ENCODE results near the gene ANO6. TPM values are rescaled to one million over a fixed set of nuclear protein-coding genes. Genes with fewer than 3 reads are reported as not detected.

Gene ANO6
- total RNA-seq, 4 donors from 2014 or later: 31.8 to 43.5 (median 34.1) TPM

DNA sequence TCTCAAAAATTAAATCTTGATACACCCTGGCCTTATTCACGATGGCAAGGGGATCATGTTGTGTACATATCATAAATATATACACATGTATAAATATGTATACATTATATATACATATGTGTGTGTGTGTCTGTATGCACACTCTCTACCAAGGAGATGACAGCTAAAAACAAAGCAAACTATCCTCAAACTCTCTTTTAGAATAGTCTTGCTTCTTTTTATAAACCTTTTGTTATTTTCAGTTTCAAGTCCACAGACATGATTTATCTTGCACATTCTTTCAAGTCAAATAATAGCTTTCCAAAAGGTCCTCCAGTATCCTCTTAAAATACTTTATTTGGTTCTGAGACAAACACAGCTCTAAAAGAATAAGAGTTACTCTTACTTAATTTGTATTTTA, 8.4 kb downstream of the ANO6 start:
- H3K27me3 ChIP-seq: no peaks in the 10 kb centered on the region
- WGBS: 59% methylated on average over 1 of the region's 1 CpG
- H3K9me3 ChIP-seq: no peaks in the 10 kb centered on the region
- H3K27ac ChIP-seq: no peak overlapping the region
- no peak for DNase-seq (ENCODE audit: low spot score in 2 of 2)
- H3K4me1 ChIP-seq: peaks cover 26% of the 10 kb centered on the region
- no peak overlapping the region for H3K4me3 ChIP-seq
- no peaks in the 10 kb centered on the region for H3K36me3 ChIP-seq
- TF ChIP-seq EP300 (IDR thresholded peaks at IDR 0.05): no peak
- TF ChIP-seq, protein P1, sequence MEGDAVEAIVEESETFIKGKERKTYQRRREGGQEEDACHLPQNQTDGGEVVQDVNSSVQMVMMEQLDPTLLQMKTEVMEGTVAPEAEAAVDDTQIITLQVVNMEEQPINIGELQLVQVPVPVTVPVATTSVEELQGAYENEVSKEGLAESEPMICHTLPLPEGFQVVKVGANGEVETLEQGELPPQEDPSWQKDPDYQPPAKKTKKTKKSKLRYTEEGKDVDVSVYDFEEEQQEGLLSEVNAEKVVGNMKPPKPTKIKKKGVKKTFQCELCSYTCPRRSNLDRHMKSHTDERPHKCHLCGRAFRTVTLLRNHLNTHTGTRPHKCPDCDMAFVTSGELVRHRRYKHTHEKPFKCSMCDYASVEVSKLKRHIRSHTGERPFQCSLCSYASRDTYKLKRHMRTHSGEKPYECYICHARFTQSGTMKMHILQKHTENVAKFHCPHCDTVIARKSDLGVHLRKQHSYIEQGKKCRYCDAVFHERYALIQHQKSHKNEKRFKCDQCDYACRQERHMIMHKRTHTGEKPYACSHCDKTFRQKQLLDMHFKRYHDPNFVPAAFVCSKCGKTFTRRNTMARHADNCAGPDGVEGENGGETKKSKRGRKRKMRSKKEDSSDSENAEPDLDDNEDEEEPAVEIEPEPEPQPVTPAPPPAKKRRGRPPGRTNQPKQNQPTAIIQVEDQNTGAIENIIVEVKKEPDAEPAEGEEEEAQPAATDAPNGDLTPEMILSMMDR (IDR thresholded peaks at IDR 0.05): no peak

DNA sequence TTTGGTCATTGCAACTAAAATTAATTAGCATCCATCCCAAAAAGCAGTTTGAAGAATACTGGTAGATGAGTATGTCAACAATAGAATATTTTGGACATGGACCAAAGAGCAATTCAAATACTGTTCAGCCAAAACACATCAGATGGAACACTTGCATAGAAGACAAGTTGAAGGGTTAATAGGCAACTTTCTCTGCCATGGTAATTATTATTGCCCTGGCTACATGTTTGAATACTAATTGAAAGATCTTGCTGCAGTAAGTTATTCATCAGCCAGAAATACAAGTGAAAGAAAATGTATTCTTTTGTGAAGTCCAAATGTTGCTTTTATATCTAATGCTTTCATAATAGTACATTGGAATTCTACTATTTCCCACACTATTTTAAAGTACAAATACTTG, 10.1 kb downstream of the ANO6 start:
- no peaks in the 10 kb centered on the region for H3K36me3 ChIP-seq
- no peak overlapping the region for H3K27ac ChIP-seq
- H3K4me3 ChIP-seq: no peak overlapping the region
- no peaks in the 10 kb centered on the region for H3K27me3 ChIP-seq
- TF ChIP-seq POLR2AphosphoS5 (IDR thresholded peaks at IDR 0.05): no peak
- no peaks in the 10 kb centered on the region for H3K9me3 ChIP-seq
- DNase-seq (ENCODE audit: low spot score in 2 of 2): no peak
- H3K4me1 ChIP-seq: peaks cover 13% of the 10 kb centered on the region

DNA sequence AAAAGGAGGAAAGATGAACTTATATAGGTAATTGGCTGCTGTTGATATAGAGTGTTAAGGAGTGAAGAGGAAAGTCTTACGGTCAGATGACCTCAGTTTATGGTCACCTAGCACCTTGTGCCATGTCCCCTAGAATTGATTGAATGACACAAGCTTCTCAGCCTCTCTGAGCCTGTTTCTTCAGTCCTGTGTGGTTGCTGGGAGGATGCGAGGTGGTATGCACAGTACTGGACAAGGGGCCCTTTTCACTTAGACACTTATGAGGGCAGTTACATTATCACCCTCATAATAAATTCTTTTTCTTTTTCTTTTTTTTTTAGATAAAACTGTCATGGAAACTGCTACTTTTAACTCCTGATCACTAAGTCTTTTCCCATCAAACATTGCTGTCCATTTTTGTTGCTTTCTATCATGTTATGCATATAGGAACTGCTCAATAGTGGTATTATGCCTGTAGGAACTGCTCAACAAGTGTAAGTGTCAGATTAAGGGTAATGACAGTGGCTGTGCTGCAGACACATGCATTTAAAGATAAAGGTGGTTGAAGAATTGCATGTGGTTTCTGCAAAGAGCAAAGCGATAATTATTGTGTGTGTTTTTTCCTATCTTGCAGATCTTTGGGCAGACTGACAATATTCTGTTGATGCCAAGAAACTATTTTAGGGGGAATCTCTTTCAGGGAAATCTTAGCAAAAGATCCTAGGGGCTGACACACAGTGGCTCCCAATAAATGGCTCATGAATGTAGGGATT, 11.6 kb downstream of the ANO6 start:
- no peaks in the 10 kb centered on the region for H3K9me3 ChIP-seq
- WGBS: 86% methylated on average over 3 of the region's 3 CpGs
- H3K4me3 ChIP-seq: no peak overlapping the region
- no peak for DNase-seq (ENCODE audit: low spot score in 2 of 2)
- TF ChIP-seq POLR2AphosphoS5 (IDR thresholded peaks at IDR 0.05) (no peak), EP300 (IDR thresholded peaks at IDR 0.05) (no peak), POLR2A (IDR thresholded peaks at IDR 0.05) (no peak)
- TF ChIP-seq, protein P1 (IDR thresholded peaks at IDR 0.05): no peak
- no peak overlapping the region for H3K27ac ChIP-seq
- H3K27me3 ChIP-seq: no peaks in the 10 kb centered on the region
- H3K36me3 ChIP-seq: no peaks in the 10 kb centered on the region
- peaks cover 27% of the 10 kb centered on the region for H3K4me1 ChIP-seq

DNA sequence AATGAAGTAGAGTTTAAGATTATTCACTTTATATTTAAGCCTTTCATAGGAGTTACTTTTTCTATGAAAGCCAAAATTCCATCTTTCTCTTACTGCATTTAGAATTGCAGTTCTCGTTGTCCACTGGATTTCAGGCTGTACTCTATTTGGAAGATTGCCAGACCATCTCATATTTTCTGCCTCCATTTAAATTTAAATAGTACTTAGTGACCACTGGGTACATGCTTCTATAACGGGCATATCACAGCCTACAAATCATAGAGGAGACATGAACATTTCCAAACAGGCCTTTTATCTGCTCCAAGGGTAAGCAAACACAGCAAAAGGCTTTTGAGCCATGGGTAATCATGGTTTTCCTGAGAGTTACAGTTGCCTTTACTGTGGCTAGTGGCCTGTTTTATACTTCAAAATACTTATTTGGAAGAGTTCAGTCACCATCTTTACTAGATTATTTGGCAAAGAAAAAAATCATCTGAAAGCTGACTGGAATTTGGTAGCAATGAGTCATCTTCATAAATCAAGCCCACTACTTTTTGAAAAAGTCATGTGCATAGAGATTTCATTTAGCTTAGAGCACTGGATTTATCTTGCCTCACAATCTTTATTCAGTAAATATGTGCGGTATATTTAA, 15.7 kb downstream of the ANO6 start:
- Histone ChIP-seq H3K27me3 (no peaks in the 10 kb centered on the region), H3K27ac (peak overlapping the region; percentile 37), H3K36me3 (no peaks in the 10 kb centered on the region), H3K4me3 (no peak overlapping the region), H3K9me3 (no peaks in the 10 kb centered on the region), H3K4me1 (peaks cover 51% of the 10 kb centered on the region)
- 41% methylated on average over 3 of the region's 3 CpGs for WGBS
- TF ChIP-seq, protein P1 (IDR thresholded peaks at IDR 0.05): no peak
- TF ChIP-seq EP300 (IDR thresholded peaks at IDR 0.05): no peak
- no peak for TF ChIP-seq POLR2A (IDR thresholded peaks at IDR 0.05)
- TF ChIP-seq POLR2AphosphoS5 (IDR thresholded peaks at IDR 0.05): no peak
- no peak for DNase-seq (ENCODE audit: low spot score in 2 of 2)

DNA sequence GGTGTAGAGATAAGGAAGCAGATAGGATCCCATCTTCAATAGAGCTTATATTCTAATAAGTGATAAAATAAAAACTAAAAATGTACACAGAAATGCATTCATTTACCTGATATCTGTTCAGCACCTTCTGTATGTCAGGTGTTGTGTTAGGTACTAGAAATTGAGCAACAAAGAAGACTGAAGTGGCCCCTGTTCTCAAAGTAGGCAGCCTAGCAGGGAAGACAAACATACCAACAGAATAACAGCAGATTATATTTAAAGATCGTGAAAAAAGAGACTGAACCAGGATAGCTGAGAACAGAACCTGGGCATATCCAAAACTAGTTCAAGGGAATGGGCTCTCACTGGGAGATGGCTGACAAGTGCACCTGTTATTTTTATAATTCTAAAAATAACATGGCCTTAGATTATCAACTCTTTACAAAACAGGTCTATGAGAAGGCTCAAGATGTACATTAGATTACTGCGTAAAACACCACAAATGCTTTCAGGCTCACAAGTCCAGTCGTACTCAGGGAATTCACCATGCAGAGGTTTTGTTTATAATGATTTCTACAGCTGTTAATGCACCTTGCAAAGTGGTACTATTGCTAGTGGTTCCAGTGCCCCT, 16.4 kb downstream of the ANO6 start:
- WGBS: 73% methylated on average over 3 of the region's 3 CpGs
- no peaks in the 10 kb centered on the region for H3K36me3 ChIP-seq
- no peaks in the 10 kb centered on the region for H3K27me3 ChIP-seq
- H3K27ac ChIP-seq: peak overlapping the region; percentile 88
- H3K4me1 ChIP-seq: peaks cover 51% of the 10 kb centered on the region
- no peaks in the 10 kb centered on the region for H3K9me3 ChIP-seq
- no peak for DNase-seq (ENCODE audit: low spot score in 2 of 2)
- TF ChIP-seq POLR2AphosphoS5 (IDR thresholded peaks at IDR 0.05) (no peak), EP300 (IDR thresholded peaks at IDR 0.05) (no peak), POLR2A (IDR thresholded peaks at IDR 0.05) (no peak)
- TF ChIP-seq, protein P1 (IDR thresholded peaks at IDR 0.05): no peak
- H3K4me3 ChIP-seq: no peak overlapping the region
